Mesodermal cell (in vitro differentiated cells): Measurements from ENCODE around the gene GRAMD1C.

Experiments
- H3K27ac ChIP-seq: 2 replicates; pipeline ENCODE4 v1.7.0; 2013; ENCODE audit warnings: mild to moderate bottlenecking, low read depth, low read length, moderate library complexity; ENCODE audit not compliant: severe bottlenecking
- H3K36me3 ChIP-seq: 2 replicates; pipeline ENCODE4 v1.7.1; 2013; ENCODE audit warnings: mild to moderate bottlenecking, low read length, moderate library complexity; ENCODE audit not compliant: control insufficient read depth, insufficient read depth
- H3K4me1 ChIP-seq: one replicate; pipeline ENCODE4 v1.7.1; 2013; ENCODE audit warnings: mild to moderate bottlenecking, low read length; ENCODE audit not compliant: insufficient read depth, control insufficient read depth, poor library complexity, severe bottlenecking
- H3K4me3 ChIP-seq: 2 replicates; pipeline ENCODE4 v1.7.0; 2013; ENCODE audit warnings: low read length, control low read depth, mild to moderate bottlenecking; ENCODE audit not compliant: insufficient read depth, poor library complexity, severe bottlenecking; ENCODE audit errors: extremely low read depth
- H3K9me3 ChIP-seq: 2 replicates; pipeline ENCODE4 v1.7.1; 2013; ENCODE audit warnings: mild to moderate bottlenecking, low read length, moderate library complexity; ENCODE audit not compliant: control insufficient read depth
- WGBS, 2 experiments: methylation state at CpG; one replicate each; pipeline ENCODE4 v1.1.5; 2013; ENCODE audit warnings: missing lambda C conversion rate in 2 of 2; ENCODE audit not compliant: insufficient coverage in 2 of 2; 5-methylcytosine and 5-hydroxymethylcytosine counted together

GRAMD1C gene

GRCh38 chr3:113948015-113948917 lies 109.7 kb downstream of the GRAMD1C start:
- Histone ChIP-seq H3K36me3 (no peaks in the 10 kb centered on the region), H3K4me3 (peak overlapping the region; percentile 44), H3K9me3 (no peaks in the 10 kb centered on the region), H3K4me1 (no peaks in the 10 kb centered on the region), H3K27ac (no peak overlapping the region)
- WGBS, 2 experiments: 3 to 4% methylated on average over 51 to 53 of the region's 65 CpGs

- H3K4me3 ChIP-seq: no peak overlapping the region
- H3K9me3 ChIP-seq: no peaks in the 10 kb centered on the region
- no peak overlapping the region for H3K27ac ChIP-seq
- peaks cover 2% of the 10 kb centered on the region for H3K4me1 ChIP-seq
- no peaks in the 10 kb centered on the region for H3K36me3 ChIP-seq
Observed at GRCh38 chr3:113952921-113953320, 114.3 kb downstream of the GRAMD1C start.

GRCh38 chr3:113953677-113954076 lies 115.1 kb downstream of the GRAMD1C start:
- Histone ChIP-seq H3K4me1 (peaks cover 2% of the 10 kb centered on the region), H3K9me3 (no peaks in the 10 kb centered on the region), H3K36me3 (peaks cover 2% of the 10 kb centered on the region), H3K27ac (no peak overlapping the region), H3K4me3 (no peak overlapping the region)
- 94 to 99% methylated on average over 6 to 7 of the region's 7 CpGs for WGBS, 2 experiments

- Histone ChIP-seq H3K27ac (no peak overlapping the region), H3K36me3 (peaks cover 2% of the 10 kb centered on the region)
- 87 to 88% methylated on average over 3 to 7 of the region's 8 CpGs for WGBS, 2 experiments
Observed at GRCh38 chr3:113954091-113954685, 115.6 kb downstream of the GRAMD1C start.

GRCh38 chr3:113963879-113964278 lies 125.3 kb downstream of the GRAMD1C start:
- no peak overlapping the region for H3K27ac ChIP-seq
- no peaks in the 10 kb centered on the region for H3K36me3 ChIP-seq
- H3K9me3 ChIP-seq: no peaks in the 10 kb centered on the region
- H3K4me1 ChIP-seq: no peaks in the 10 kb centered on the region
- no peak overlapping the region for H3K4me3 ChIP-seq
- WGBS, 2 experiments: no CpG with 5 or more reads among the region's 3 CpGs

More at GRCh38 chr3:113954091-113954685, 115.6 kb downstream of the GRAMD1C start:
- Histone ChIP-seq H3K4me3 (no peak overlapping the region), H3K4me1 (peaks cover 2% of the 10 kb centered on the region), H3K9me3 (no peaks in the 10 kb centered on the region)

GRCh38 chr3:113966172-113966571 lies 127.6 kb downstream of the GRAMD1C start:
- no peak overlapping the region for H3K4me3 ChIP-seq
- no peaks in the 10 kb centered on the region for H3K9me3 ChIP-seq
- H3K4me1 ChIP-seq: no peaks in the 10 kb centered on the region
- H3K36me3 ChIP-seq: no peaks in the 10 kb centered on the region
- WGBS, 2 experiments: 71 to 75% methylated on average over 2 of the region's 2 CpGs
- no peak overlapping the region for H3K27ac ChIP-seq

- Histone ChIP-seq H3K4me1 (no peaks in the 10 kb centered on the region), H3K27ac (no peak overlapping the region), H3K4me3 (no peak overlapping the region), H3K36me3 (no peaks in the 10 kb centered on the region), H3K9me3 (peaks cover 3% of the 10 kb centered on the region)
- 67% methylated on average over 1 of the region's 2 CpGs; no CpG with 5 or more reads in 1 of the 2 experiments for WGBS, 2 experiments
Observed at GRCh38 chr3:113968986-113969385, 130.4 kb downstream of the GRAMD1C start.

- no peak overlapping the region for H3K27ac ChIP-seq
- WGBS, 2 experiments: 80 to 82% methylated on average over 1 to 2 of the region's 4 CpGs
Observed at GRCh38 chr3:113977822-113978221, 139.2 kb downstream of the GRAMD1C start.

GRCh38 chr3:113979916-113980315 lies 141.3 kb downstream of the GRAMD1C start:
- H3K4me1 ChIP-seq: no peaks in the 10 kb centered on the region
- 80 to 100% methylated on average over 1 of the region's 1 CpG for WGBS, 2 experiments
- no peaks in the 10 kb centered on the region for H3K36me3 ChIP-seq
- H3K27ac ChIP-seq: no peak overlapping the region
- no peaks in the 10 kb centered on the region for H3K9me3 ChIP-seq
- H3K4me3 ChIP-seq: no peak overlapping the region

More at GRCh38 chr3:113977822-113978221, 139.2 kb downstream of the GRAMD1C start:
- Histone ChIP-seq H3K4me3 (no peak overlapping the region), H3K36me3 (no peaks in the 10 kb centered on the region), H3K4me1 (no peaks in the 10 kb centered on the region), H3K9me3 (peaks cover 2% of the 10 kb centered on the region)

- Histone ChIP-seq H3K4me1 (peaks cover 2% of the 10 kb centered on the region), H3K4me3 (no peak overlapping the region), H3K9me3 (no peaks in the 10 kb centered on the region), H3K36me3 (no peaks in the 10 kb centered on the region), H3K27ac (no peak overlapping the region)
Observed at GRCh38 chr3:113981803-113982202, 143.2 kb downstream of the GRAMD1C start.

GRCh38 chr3:113983544-113983943 lies 145.0 kb downstream of the GRAMD1C start:
- no peak overlapping the region for H3K4me3 ChIP-seq
- 83% methylated on average over 1 of the region's 3 CpGs; no CpG with 5 or more reads in 1 of the 2 experiments for WGBS, 2 experiments
- no peaks in the 10 kb centered on the region for H3K9me3 ChIP-seq
- H3K36me3 ChIP-seq: no peaks in the 10 kb centered on the region
- H3K4me1 ChIP-seq: peaks cover 2% of the 10 kb centered on the region
- H3K27ac ChIP-seq: no peak overlapping the region
